ENCODE data around the gene SH3GL2.

SH3GL2 gene

DNA sequence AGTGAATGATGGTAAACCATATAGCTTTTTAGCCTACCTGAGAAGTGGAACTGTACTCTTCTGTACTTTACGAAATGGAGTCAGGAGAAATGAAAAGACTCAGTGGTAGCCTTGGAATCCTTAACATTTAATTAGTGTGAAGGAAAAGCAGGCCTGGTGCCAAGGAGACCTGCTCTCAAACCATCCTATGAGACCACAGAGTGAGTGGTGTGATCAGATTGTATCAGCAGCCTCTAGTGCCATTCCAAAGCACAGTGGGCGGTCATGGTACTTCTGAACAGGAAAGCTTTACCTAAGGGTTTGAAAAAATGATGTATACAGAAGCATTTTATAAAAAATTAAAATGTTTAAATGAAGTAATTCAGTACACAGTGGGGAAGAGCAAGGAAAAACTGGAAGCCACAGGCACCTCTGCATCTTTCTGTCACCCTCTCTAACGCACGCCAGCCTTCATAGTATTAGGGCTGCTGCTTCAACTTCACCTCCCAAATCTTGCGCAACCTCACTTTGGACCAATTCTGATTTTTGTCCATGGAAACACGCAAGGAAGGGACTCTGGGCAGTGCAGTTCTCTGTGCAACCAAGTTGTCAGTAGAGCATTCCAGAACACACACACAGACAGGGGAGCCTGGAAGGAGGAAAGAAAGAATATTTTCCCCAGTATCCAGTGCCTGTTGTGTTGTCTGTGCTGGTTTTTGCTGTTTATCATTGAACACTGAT is 203.7 kb downstream of the SH3GL2 start:
- DNase-seq (ENCODE audit: extremely low read depth, insufficient read length) = no peak
- TF ChIP-seq, protein P1, sequence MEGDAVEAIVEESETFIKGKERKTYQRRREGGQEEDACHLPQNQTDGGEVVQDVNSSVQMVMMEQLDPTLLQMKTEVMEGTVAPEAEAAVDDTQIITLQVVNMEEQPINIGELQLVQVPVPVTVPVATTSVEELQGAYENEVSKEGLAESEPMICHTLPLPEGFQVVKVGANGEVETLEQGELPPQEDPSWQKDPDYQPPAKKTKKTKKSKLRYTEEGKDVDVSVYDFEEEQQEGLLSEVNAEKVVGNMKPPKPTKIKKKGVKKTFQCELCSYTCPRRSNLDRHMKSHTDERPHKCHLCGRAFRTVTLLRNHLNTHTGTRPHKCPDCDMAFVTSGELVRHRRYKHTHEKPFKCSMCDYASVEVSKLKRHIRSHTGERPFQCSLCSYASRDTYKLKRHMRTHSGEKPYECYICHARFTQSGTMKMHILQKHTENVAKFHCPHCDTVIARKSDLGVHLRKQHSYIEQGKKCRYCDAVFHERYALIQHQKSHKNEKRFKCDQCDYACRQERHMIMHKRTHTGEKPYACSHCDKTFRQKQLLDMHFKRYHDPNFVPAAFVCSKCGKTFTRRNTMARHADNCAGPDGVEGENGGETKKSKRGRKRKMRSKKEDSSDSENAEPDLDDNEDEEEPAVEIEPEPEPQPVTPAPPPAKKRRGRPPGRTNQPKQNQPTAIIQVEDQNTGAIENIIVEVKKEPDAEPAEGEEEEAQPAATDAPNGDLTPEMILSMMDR (IDR thresholded peaks at IDR 0.05; ENCODE audit: insufficient read depth, low read length, poor library complexity, severe bottlenecking) = no peak
- Histone ChIP-seq H3K4me3 (replicated peaks; ENCODE audit: low read depth, low read length) (no peak overlapping the region), H3K36me3 (ENCODE audit: control insufficient read depth, insufficient read depth, low read length) (no peaks in the 10 kb centered on the region), H3K27me3 (replicated peaks; ENCODE audit: control insufficient read depth, insufficient read depth, low read length) (no peaks in the 10 kb centered on the region)

DNA sequence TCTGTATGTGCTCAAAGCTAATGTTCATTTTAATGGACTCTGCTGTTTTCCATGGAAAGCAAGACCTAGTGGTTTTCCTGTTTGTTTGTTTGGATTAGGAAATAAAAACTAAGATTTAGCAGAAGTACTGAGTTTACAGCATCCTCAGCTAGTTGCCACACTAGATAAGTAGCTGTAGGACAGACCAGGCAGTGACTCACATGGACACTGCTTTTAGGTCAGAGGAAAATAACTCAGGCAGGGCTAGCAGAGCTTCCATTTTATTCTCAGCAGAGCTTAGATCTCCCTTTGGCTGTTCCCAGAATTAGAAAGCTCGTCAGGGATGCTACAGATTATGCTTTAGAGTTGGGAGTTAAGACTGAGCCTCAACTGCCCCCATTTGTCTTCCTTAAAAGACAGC is 204.4 kb downstream of the SH3GL2 start:
- no peaks in the 10 kb centered on the region for H3K36me3 ChIP-seq (ENCODE audit: control insufficient read depth, insufficient read depth, low read length)
- H3K27me3 ChIP-seq (replicated peaks; ENCODE audit: control insufficient read depth, insufficient read depth, low read length) = no peaks in the 10 kb centered on the region
- TF ChIP-seq, protein P1 (IDR thresholded peaks at IDR 0.05; ENCODE audit: insufficient read depth, low read length, poor library complexity, severe bottlenecking) = no peak
- no peak overlapping the region for H3K4me3 ChIP-seq (replicated peaks; ENCODE audit: low read depth, low read length)
- no peak for DNase-seq (ENCODE audit: extremely low read depth, insufficient read length)

DNA sequence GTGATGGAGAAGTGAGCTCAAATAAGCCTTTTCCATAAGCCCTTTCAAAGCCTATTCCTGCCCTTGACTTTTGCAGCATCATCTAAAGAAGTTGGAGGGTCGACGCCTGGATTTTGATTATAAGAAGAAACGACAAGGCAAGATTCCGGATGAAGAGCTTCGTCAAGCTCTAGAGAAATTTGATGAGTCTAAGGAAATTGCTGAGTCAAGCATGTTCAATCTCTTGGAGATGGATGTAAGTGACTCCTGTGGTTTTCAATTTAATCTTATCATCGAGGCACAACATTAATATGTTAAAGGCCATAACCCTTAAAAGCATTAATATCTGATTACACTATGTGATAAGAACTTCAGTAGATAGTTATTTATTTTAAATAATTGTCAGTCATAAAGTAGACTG is 210.4 kb downstream of the SH3GL2 start:
- DNase-seq (ENCODE audit: extremely low read depth, insufficient read length) = no peak
- no peaks in the 10 kb centered on the region for H3K36me3 ChIP-seq (ENCODE audit: control insufficient read depth, insufficient read depth, low read length)
- no peaks in the 10 kb centered on the region; the same call in 1 of the 2 replicates for H3K27me3 ChIP-seq (replicated peaks; ENCODE audit: control insufficient read depth, insufficient read depth, low read length)
- no peak overlapping the region for H3K4me3 ChIP-seq (replicated peaks; ENCODE audit: low read depth, low read length)
- TF ChIP-seq, protein P1 (IDR thresholded peaks at IDR 0.05; ENCODE audit: insufficient read depth, low read length, poor library complexity, severe bottlenecking) = no peak

DNA sequence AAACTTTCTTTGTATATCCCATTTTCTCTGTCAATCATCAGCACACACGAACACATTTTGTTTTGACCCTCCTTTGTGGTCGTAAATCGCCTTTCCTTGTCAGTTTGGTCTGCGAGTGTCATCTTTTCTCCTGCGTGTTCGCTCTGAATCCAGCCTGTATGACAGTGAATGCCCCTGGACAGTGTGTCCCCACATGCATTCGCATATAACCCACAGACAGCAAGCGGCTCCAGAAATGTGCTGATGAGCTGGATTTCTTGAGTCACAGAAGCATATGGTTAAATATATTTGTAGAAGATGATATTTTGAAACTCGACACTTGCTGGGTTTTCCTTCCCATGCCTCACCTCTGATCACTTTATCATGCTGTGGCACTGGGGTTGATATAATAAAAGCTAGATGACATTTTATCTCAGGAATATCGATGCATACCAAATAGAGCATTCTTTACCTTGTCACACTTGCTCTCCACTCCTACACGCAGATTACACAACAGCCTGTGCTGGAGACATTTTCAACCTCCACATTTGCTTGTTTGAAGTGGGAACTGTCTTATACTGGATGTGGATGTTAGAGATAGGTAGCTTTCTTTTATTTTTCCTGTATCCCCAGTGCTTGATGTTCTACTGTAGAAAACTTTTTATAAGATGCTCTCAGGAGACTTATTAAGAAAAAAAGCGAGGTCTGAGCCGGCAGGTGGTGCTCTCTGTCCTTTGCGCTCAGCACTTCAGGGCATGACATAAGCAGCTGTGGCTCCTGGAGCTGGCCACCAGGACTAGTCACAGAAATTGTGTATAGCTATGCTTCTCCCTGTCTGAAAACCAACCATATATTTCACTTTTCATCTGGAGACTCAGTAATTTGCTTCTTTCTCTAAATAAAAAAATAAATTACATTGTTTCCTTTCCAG is 215.1 kb downstream of the SH3GL2 start:
- H3K4me3 ChIP-seq (replicated peaks; ENCODE audit: low read depth, low read length) = no peak overlapping the region
- H3K27me3 ChIP-seq (replicated peaks; ENCODE audit: control insufficient read depth, insufficient read depth, low read length) = no peaks in the 10 kb centered on the region; the same call in 1 of the 2 replicates
- DNase-seq (ENCODE audit: extremely low read depth, insufficient read length) = no peak
- TF ChIP-seq, protein P1 (IDR thresholded peaks at IDR 0.05; ENCODE audit: insufficient read depth, low read length, poor library complexity, severe bottlenecking) = no peak
- H3K36me3 ChIP-seq (ENCODE audit: control insufficient read depth, insufficient read depth, low read length) = no peaks in the 10 kb centered on the region

DNA sequence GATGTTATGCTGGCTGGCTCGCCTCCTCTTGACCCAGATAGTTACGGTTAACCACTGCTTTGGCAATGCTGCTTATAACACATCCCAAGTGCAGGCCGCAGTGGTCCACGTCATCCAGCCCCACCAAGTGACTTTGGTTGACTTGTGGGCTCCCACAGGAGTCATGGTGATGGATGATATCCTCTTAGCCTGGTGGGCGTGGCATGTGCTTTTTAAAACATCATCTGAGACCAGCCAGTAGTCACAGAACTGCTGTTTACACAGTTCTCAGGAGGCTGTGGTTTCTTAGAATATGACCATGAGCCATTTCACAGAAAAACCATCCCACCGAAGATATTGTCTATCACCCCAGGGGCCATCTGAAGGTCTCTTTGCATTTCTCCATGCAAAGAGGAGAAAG is 216.9 kb downstream of the SH3GL2 start:
- TF ChIP-seq, protein P1 (IDR thresholded peaks at IDR 0.05; ENCODE audit: insufficient read depth, low read length, poor library complexity, severe bottlenecking) = no peak
- H3K4me3 ChIP-seq (replicated peaks; ENCODE audit: low read depth, low read length) = no peak overlapping the region
- no peak for DNase-seq (ENCODE audit: extremely low read depth, insufficient read length)
- no peaks in the 10 kb centered on the region for H3K36me3 ChIP-seq (ENCODE audit: control insufficient read depth, insufficient read depth, low read length)
- no peaks in the 10 kb centered on the region for H3K27me3 ChIP-seq (replicated peaks; ENCODE audit: control insufficient read depth, insufficient read depth, low read length)

Measured in GM06990 (cell line).